ENCODE results near the gene RBM5. TPM values are rescaled to one million over a fixed set of nuclear protein-coding genes. Genes with fewer than 3 reads are reported as not detected.
A peak's percentile ranks its signal among the peaks of the same experiment; 100 is the strongest.

Gene RBM5
- total RNA-seq, 1 experiment from 2014 or later: 128 TPM

- no peaks in the 10 kb centered on the region for H4K20me1 ChIP-seq (ENCODE audit: low read length)
- H3K4me1 ChIP-seq (ENCODE audit: insufficient read depth, low read length): peaks cover 11% of the 10 kb centered on the region
- H3K9ac ChIP-seq (ENCODE audit: low read length): no peak overlapping the region
- intact Hi-C loops (cut with micrococcal nuclease): no loop called here
- TF ChIP-seq EZH2 (IDR thresholded peaks at IDR 0.05; ENCODE audit: low read length, unreplicated experiment): no peak
- no peak for TF ChIP-seq EZH2phosphoT487 (IDR thresholded peaks at IDR 0.05; ENCODE audit: borderline replicate concordance, low read length)
- TF ChIP-seq CTCF (conservative IDR thresholded peaks at IDR 0.05; ENCODE audit: low read depth, low read length): no peak
- H3K27me3 ChIP-seq (ENCODE audit: low read length): no peaks in the 10 kb centered on the region
- DNase-seq (no peak), ATAC-seq (no peak)
- BruUV-seq (replicated peaks): no TSS peak
- H3K4me2 ChIP-seq (ENCODE audit: low read length): no peak overlapping the region
- no peak overlapping the region for H3K27ac ChIP-seq (ENCODE audit: low read length)
- no peaks in the 10 kb centered on the region for H3K36me3 ChIP-seq (ENCODE audit: low read depth, low read length)
- no peak overlapping the region for H2AFZ ChIP-seq (ENCODE audit: low read length)
- ChIA-PET POLR2A (ENCODE audit: unreplicated experiment) (no interaction called here), CTCF (no interaction called here)
- H3K9me2 ChIP-seq (replicated peaks; ENCODE audit: low read length): no peaks in the 10 kb centered on the region
- H3K4me3 ChIP-seq (ENCODE audit: low read length): no peak overlapping the region
- no peaks in the 10 kb centered on the region for H3K79me2 ChIP-seq (ENCODE audit: low read length)
- no peaks in the 10 kb centered on the region for H3K9me3 ChIP-seq (ENCODE audit: low read length)
- H3F3A ChIP-seq (ENCODE audit: low read length, unreplicated experiment): no peaks in the 10 kb centered on the region
Observed at GRCh38 chr3:50139718-50140423, 51.2 kb downstream of the RBM5 start.

GRCh38 chr3:50140990-50141389 lies 52.3 kb downstream of the RBM5 start:
- no peaks in the 10 kb centered on the region for H3K36me3 ChIP-seq (ENCODE audit: low read depth, low read length)
- intact Hi-C loops (cut with micrococcal nuclease): no loop called here
- H3K9me2 ChIP-seq (replicated peaks; ENCODE audit: low read length): no peaks in the 10 kb centered on the region
- H3K27me3 ChIP-seq (ENCODE audit: low read length): no peaks in the 10 kb centered on the region
- H3K79me2 ChIP-seq (ENCODE audit: low read length): no peaks in the 10 kb centered on the region
- H3K9ac ChIP-seq (ENCODE audit: low read length): no peak overlapping the region
- POLR2A ChIA-PET (ENCODE audit: unreplicated experiment): no interaction called here
- TF ChIP-seq CTCF (conservative IDR thresholded peaks at IDR 0.05; ENCODE audit: low read depth, low read length) (no peak), EZH2 (IDR thresholded peaks at IDR 0.05; ENCODE audit: low read length, unreplicated experiment) (no peak), EZH2phosphoT487 (IDR thresholded peaks at IDR 0.05; ENCODE audit: borderline replicate concordance, low read length) (no peak)
- H2AFZ ChIP-seq (ENCODE audit: low read length): no peak overlapping the region
- H3K4me3 ChIP-seq (ENCODE audit: low read length): no peak overlapping the region
- no peak overlapping the region for H3K27ac ChIP-seq (ENCODE audit: low read length)
- ATAC-seq (no peak), DNase-seq (no peak)
- peaks cover 11% of the 10 kb centered on the region for H3K4me1 ChIP-seq (ENCODE audit: insufficient read depth, low read length)
- H3K4me2 ChIP-seq (ENCODE audit: low read length): no peak overlapping the region
- no peaks in the 10 kb centered on the region for H3F3A ChIP-seq (ENCODE audit: low read length, unreplicated experiment)
- no peaks in the 10 kb centered on the region for H3K9me3 ChIP-seq (ENCODE audit: low read length)
- CTCF ChIA-PET: no interaction called here
- H4K20me1 ChIP-seq (ENCODE audit: low read length): no peaks in the 10 kb centered on the region
- no TSS peak for BruUV-seq (replicated peaks)

GRCh38 chr3:50146316-50146901 lies 57.7 kb downstream of the RBM5 start:
- no peak for DNase-seq
- H3K9me2 ChIP-seq (replicated peaks; ENCODE audit: low read length): no peaks in the 10 kb centered on the region
- ChIA-PET CTCF (no interaction called here), POLR2A (ENCODE audit: unreplicated experiment) (no interaction called here)
- no peak overlapping the region for H2AFZ ChIP-seq (ENCODE audit: low read length)
- no peaks in the 10 kb centered on the region for H3F3A ChIP-seq (ENCODE audit: low read length, unreplicated experiment)
- no peak overlapping the region for H3K27ac ChIP-seq (ENCODE audit: low read length)
- TF ChIP-seq EZH2 (IDR thresholded peaks at IDR 0.05; ENCODE audit: low read length, unreplicated experiment) (no peak), CTCF (conservative IDR thresholded peaks at IDR 0.05; ENCODE audit: low read depth, low read length) (0 out of 2 replicates have a peak, but pooled peaks have one; percentile 26)
- no peak overlapping the region for H3K4me3 ChIP-seq (ENCODE audit: low read length)
- H3K36me3 ChIP-seq (ENCODE audit: low read depth, low read length): no peaks in the 10 kb centered on the region
- no peaks in the 10 kb centered on the region for H3K27me3 ChIP-seq (ENCODE audit: low read length)
- peak; percentile 73 for ATAC-seq
- no peaks in the 10 kb centered on the region for H3K79me2 ChIP-seq (ENCODE audit: low read length)
- no peaks in the 10 kb centered on the region for H3K4me1 ChIP-seq (ENCODE audit: insufficient read depth, low read length)
- H3K9me3 ChIP-seq (ENCODE audit: low read length): no peaks in the 10 kb centered on the region
- BruUV-seq (replicated peaks): no TSS peak
- H3K4me2 ChIP-seq (ENCODE audit: low read length): no peak overlapping the region
- no peaks in the 10 kb centered on the region for H4K20me1 ChIP-seq (ENCODE audit: low read length)
- H3K9ac ChIP-seq (ENCODE audit: low read length): no peak overlapping the region
- intact Hi-C loops (cut with micrococcal nuclease): no loop called here

All from PC-3 (cell line).